Measurements from ENCODE around the gene CCDC154. TPM values are rescaled to one million over a fixed set of nuclear protein-coding genes. Genes with fewer than 3 reads are reported as not detected.
A peak's percentile ranks its signal among the peaks of the same experiment; 100 is the strongest.

Gene CCDC154
- under 1 TPM in 2 of 6 donors, not detected in 4; 0.16 to 0.26 TPM for polyA plus RNA-seq (ENCODE audit: low read depth in 6 of 6)

DNA sequence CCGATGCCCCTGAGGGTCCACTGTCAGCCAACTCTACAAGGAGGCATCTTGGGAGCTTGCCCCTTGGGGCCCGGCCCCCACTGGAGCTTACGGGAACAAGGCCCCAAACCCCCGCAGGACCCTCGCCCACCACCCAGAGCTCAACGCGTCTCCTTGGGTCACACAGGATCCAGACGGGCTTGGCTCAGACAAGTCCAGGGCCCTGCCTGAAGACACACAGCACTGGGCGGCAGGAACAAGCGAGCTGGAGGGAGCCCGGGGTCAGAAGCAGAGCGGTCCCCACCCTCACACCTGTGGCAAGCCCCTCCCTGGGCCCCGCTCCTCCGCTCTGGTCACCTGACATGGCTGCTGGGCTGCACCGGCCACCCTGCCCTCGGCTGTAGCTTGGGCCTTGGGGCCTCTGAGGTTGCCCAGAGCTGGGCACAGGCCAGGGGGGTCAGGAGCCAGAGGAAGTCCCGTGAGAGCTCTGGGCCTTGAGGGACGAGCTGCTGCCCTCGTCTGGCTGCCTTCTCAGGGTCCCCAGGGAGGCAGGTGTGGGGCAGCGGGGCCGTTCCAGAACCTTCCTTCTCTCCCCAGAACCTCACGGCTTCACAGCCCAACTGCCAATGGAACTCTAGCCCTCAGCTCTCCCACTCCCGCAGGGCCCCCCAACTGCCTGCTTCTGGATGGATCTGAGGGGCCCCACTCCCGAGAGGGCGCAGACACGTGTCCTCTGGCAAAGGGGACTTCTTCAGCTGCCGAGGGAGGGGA is at the start of gene CCDC154:
Gene CCDC154, minus strand, starts transcription at position 577 of the 750 bp plus-strand sequence. Its CDS starts 234 bp downstream, at position 343.
- peaks cover 0 to 5% (median 3%) of the 10 kb centered on the region in 3 donors for H3K4me1 Mint-ChIP-seq
- H3K9me3 Mint-ChIP-seq, result no peaks in the 10 kb centered on the region
- DNase-seq (no peak), ATAC-seq (ENCODE audit: low read depth in 2 of 2) (no peak)
- H3K27me3 Mint-ChIP-seq, result no peaks in the 10 kb centered on the region
- peak within 1 kb of the TSS in 3 of 8 donors; percentile 35 to 78 (median 72) for H3K4me3 Mint-ChIP-seq
- H3K36me3 Mint-ChIP-seq, result no peaks in the 10 kb centered on the region
- peak within 1 kb of the TSS in 5 of 6 donors; percentile 34 to 99 (median 49) for H3K27ac Mint-ChIP-seq

- peak; percentile 3 to 18 for ATAC-seq (ENCODE audit: low read depth in 2 of 2)
These were observed 49.4 kb upstream of the CCDC154 start for GRCh38 chr16:1493746-1494094.

GRCh38 chr16:1492923-1493745 is 48.8 kb upstream of the CCDC154 start, which contains the start of gene TELO2:
Gene TELO2 (plus strand): TSS chr16:1493360. CDS start chr16:1494282, 922 bp downstream.
- peak; percentile 83 for DNase-seq
- peaks cover 13 to 22% (median 15%) of the 10 kb centered on the region in 3 donors for H3K4me1 Mint-ChIP-seq
- H3K9me3 Mint-ChIP-seq, result no peaks in the 10 kb centered on the region
- no peaks in the 10 kb centered on the region for H3K27me3 Mint-ChIP-seq
- ATAC-seq (ENCODE audit: low read depth in 2 of 2), result peak; percentile 85 to 88
- peak within 1 kb of the TSS; percentile 97 to 100 (median 100) for H3K27ac Mint-ChIP-seq
- H3K36me3 Mint-ChIP-seq, result no peaks in the 10 kb centered on the region
- H3K4me3 Mint-ChIP-seq, result peak within 1 kb of the TSS; percentile 86 to 99 (median 96)

More at GRCh38 chr16:1493746-1494094, 49.4 kb upstream of the CCDC154 start:
- no peaks in the 10 kb centered on the region for H3K27me3 Mint-ChIP-seq
- H3K4me1 Mint-ChIP-seq, result peaks cover 10 to 19% (median 13%) of the 10 kb centered on the region in 3 donors
- peak overlapping the region; percentile 86 to 99 (median 96) for H3K4me3 Mint-ChIP-seq
- no peak for DNase-seq
- peak overlapping the region in 4 of 6 donors; percentile 76 to 100 (median 98) for H3K27ac Mint-ChIP-seq
- no peaks in the 10 kb centered on the region for H3K36me3 Mint-ChIP-seq
- no peaks in the 10 kb centered on the region for H3K9me3 Mint-ChIP-seq

DNA sequence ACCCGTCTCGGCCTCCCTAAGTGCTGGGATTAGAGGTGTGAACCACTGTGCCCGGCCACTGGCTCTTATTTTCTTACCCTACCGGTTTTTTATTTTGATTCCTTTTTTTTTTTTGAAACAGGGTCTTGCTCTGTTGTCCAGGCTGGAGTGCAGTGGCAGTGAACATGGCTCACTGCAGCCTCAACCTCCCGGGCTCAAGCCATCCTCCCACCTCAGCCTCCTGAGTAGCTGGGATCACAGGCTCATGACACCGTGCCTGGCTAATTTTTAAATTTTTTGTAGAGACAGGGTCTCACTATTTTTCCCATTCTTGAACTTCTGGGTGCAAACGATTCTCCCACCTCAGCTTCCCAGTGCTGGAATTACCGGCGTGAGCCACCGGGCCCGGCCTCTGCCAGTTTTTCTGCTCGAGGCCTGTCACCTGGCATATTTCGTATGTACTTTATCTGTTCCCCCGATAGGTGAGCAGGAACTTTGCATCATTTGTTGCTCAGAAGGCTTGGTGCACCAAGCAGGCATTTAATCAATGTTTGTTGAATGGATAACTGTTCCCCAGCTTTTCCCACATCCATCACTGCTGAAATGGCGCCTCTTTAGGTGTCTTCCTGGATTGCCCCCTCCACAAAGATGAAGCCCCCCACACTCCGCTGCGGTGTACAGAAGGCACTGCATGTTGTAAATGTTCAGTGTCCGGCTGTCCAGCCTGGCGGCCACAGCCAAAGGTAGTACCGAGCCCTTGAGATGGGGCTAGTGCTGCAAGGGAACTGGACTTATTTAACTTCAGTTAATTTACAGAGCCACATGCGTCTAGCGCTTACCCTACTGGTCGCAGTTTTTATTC is 47.9 kb upstream of the CCDC154 start:
- peaks cover 13 to 22% (median 15%) of the 10 kb centered on the region in 3 donors for H3K4me1 Mint-ChIP-seq
- DNase-seq, result no peak

GRCh38 chr16:1491327-1491726 is 47.0 kb upstream of the CCDC154 start:
- ATAC-seq (ENCODE audit: low read depth in 2 of 2), result no peak
- Mint-ChIP-seq H3K9me3 (no peaks in the 10 kb centered on the region), H3K36me3 (no peaks in the 10 kb centered on the region), H3K4me3 (peak overlapping the region in 4 of 8 donors; percentile 19 to 89 (median 62)), H3K4me1 (peaks cover 13 to 22% (median 15%) of the 10 kb centered on the region in 3 donors), H3K27ac (peak overlapping the region in 4 of 6 donors; percentile 33 to 99 (median 84)), H3K27me3 (no peaks in the 10 kb centered on the region)
- no peak for DNase-seq

More for the DNA sequence above, 47.9 kb upstream of the CCDC154 start:
- H3K27ac Mint-ChIP-seq, result peak overlapping the region; percentile 97 to 100 (median 100)
- H3K27me3 Mint-ChIP-seq, result no peaks in the 10 kb centered on the region
- no peak for ATAC-seq (ENCODE audit: low read depth in 2 of 2)
- H3K9me3 Mint-ChIP-seq, result no peaks in the 10 kb centered on the region
- no peaks in the 10 kb centered on the region for H3K36me3 Mint-ChIP-seq
- H3K4me3 Mint-ChIP-seq, result peak overlapping the region; percentile 86 to 99 (median 96)

DNA sequence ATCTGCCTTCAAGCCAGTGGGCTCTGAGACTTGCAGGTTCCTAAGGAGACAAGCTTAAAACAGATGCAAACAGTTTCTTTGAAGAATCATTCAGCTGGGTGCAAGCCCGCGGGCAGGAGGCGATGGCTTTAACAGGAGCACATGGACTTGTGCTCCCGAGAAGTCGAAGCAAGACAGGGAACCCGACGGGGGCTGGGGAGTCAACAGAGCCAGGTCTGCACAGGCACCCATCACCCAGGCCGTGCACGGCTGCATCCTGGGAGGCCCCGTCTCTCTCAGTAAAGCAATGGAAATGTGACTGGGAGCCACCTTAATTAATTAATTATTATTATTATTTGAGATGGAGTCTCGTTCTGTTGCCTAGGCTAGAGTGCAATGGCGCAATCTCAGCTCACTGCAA is 44.7 kb upstream of the CCDC154 start:
- H3K4me1 Mint-ChIP-seq, result peaks cover 13 to 23% (median 19%) of the 10 kb centered on the region in 3 donors
- no peaks in the 10 kb centered on the region for H3K27me3 Mint-ChIP-seq
- H3K27ac Mint-ChIP-seq, result peak overlapping the region in 2 of 6 donors; percentile 18 to 56
- no peaks in the 10 kb centered on the region for H3K9me3 Mint-ChIP-seq
- ATAC-seq (ENCODE audit: low read depth in 2 of 2) (no peak), DNase-seq (no peak)
- H3K4me3 Mint-ChIP-seq, result no peak overlapping the region
- H3K36me3 Mint-ChIP-seq, result no peaks in the 10 kb centered on the region

DNA sequence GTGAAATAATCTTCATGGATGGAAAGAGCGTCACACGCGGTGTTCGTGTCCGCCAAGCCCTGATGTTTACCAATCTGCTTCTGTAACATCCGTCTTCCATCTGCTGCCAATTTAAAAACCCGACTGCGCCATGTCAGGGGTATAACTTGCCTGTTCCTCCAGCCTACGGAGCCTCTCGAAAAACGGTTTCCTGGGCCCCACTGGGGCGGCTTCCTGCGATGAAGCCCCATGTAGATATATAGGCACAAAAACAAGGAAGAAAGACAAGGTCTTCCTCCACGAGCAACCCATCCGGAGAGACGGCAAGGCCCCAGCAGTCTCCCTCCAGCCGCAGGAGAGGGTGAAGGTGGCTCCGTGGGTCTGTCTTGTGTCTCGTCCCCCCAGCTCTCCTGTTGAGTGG is 44.3 kb upstream of the CCDC154 start, which contains the start of gene PTX4:
Gene PTX4, minus strand, starts transcription at position 326 of the 400 bp plus-strand sequence. Its CDS starts 35 bp downstream, at position 291.
- Mint-ChIP-seq H3K27me3 (no peaks in the 10 kb centered on the region), H3K9me3 (no peaks in the 10 kb centered on the region), H3K27ac (peak within 1 kb of the TSS in 4 of 6 donors; percentile 8 to 56 (median 31)), H3K36me3 (no peaks in the 10 kb centered on the region), H3K4me1 (peaks cover 13 to 22% (median 19%) of the 10 kb centered on the region in 3 donors), H3K4me3 (peak within 1 kb of the TSS in 1 of 8 donors; percentile 57)
- DNase-seq (no peak), ATAC-seq (ENCODE audit: low read depth in 2 of 2) (no peak)

- no peak for DNase-seq
- no peaks in the 10 kb centered on the region for H3K9me3 Mint-ChIP-seq
- ATAC-seq (ENCODE audit: low read depth in 2 of 2), result no peak
- no peaks in the 10 kb centered on the region for H3K36me3 Mint-ChIP-seq
- H3K4me1 Mint-ChIP-seq, result peaks cover 12 to 22% (median 19%) of the 10 kb centered on the region in 3 donors
- H3K27ac Mint-ChIP-seq, result peak overlapping the region in 1 of 6 donors; percentile 8
- peak overlapping the region in 1 of 8 donors; percentile 57 for H3K4me3 Mint-ChIP-seq
- H3K27me3 Mint-ChIP-seq, result no peaks in the 10 kb centered on the region
These were observed 43.8 kb upstream of the CCDC154 start for GRCh38 chr16:1488054-1488601.

DNA sequence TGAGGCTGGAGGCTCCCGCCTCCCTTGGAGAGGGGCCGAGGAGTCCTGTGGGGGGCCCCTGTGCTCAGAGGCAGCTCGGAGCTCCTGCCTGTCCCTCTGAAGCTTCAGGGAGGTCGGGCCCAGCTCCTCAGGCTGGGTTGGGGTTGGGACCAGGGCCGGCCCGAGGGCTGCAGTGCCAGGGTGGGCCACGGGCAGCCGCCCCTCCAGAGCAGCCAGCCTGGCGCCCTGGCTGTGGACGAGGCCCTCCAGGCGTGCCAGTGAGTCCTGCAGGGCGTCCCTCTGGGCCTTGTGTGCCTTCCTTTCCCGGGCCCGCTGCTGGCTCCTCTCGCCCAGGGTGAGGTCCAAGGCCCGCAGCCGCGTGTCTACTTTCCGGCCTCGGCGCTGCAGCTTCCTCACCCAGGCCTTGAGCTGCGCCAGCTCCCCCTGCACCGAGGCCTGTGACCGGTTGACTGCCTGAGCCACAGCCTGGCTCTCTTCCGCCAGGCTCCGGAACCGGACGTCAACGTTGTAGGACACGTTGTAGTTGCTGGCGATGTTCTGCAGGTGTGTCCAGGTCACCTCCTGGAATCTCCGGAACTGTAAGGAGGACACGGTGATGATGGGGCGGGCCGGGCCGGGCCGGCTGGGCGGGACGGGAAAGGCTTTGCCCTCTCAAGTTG is 43.2 kb upstream of the CCDC154 start:
- no peak overlapping the region for H3K4me3 Mint-ChIP-seq

GRCh38 chr16:1486551-1487390 is 42.4 kb upstream of the CCDC154 start:
- no peaks in the 10 kb centered on the region for H3K27me3 Mint-ChIP-seq
- ATAC-seq (ENCODE audit: low read depth in 2 of 2), result no peak
- H3K27ac Mint-ChIP-seq, result peak overlapping the region in 1 of 6 donors; percentile 79
- no peaks in the 10 kb centered on the region for H3K36me3 Mint-ChIP-seq
- no peak overlapping the region for H3K4me3 Mint-ChIP-seq
- DNase-seq, result no peak
- H3K4me1 Mint-ChIP-seq, result peaks cover 4 to 21% (median 15%) of the 10 kb centered on the region in 3 donors
- no peaks in the 10 kb centered on the region for H3K9me3 Mint-ChIP-seq

More for the DNA sequence above, 43.2 kb upstream of the CCDC154 start:
- Mint-ChIP-seq H3K4me1 (peaks cover 6 to 20% (median 17%) of the 10 kb centered on the region in 3 donors), H3K36me3 (no peaks in the 10 kb centered on the region), H3K9me3 (no peaks in the 10 kb centered on the region), H3K27me3 (no peaks in the 10 kb centered on the region), H3K27ac (no peak overlapping the region)
- ATAC-seq (ENCODE audit: low read depth in 2 of 2) (no peak), DNase-seq (no peak)

- no peak for ATAC-seq (ENCODE audit: low read depth in 2 of 2)
- Mint-ChIP-seq H3K36me3 (peaks cover 0 to 5% of the 10 kb centered on the region in 2 donors), H3K9me3 (peaks cover 0 to 4% (median 0%) of the 10 kb centered on the region in 7 donors), H3K27ac (peak overlapping the region in 1 of 6 donors; percentile 9), H3K4me1 (peaks cover 12 to 23% (median 21%) of the 10 kb centered on the region in 3 donors), H3K27me3 (no peaks in the 10 kb centered on the region), H3K4me3 (peak overlapping the region in 1 of 8 donors; percentile 12)
- DNase-seq, result no peak
These were observed 41.6 kb upstream of the CCDC154 start for GRCh38 chr16:1485847-1486496.
